ENCODE data around the gene LRIG1. TPM values are rescaled to one million over a fixed set of nuclear protein-coding genes. Genes with fewer than 3 reads are reported as not detected.
A peak's percentile ranks its signal among the peaks of the same experiment; 100 is the strongest.

LRIG1 gene
- total RNA-seq, 3 donors from 2014 or later = 42.0 to 63.0 (median 43.9) TPM

DNA sequence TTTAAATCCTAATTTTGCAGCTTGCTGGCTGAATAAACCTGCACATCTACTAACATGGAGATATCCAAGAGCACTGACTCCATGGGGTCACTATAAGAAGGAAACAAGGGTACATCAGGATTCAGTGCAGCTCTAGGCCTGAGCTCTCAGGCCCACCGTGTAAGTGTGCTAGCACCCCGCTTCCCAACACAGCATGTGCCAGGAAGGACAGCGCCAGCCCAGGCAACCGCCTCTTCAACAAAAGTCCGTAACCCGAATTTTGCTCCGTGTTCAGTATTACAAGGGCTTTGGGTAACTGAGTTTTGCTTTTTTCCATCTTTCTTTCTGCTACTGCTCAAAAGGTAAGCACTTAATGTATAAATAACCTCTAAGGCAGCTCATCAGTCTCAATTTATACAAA, 89.8 kb downstream of the LRIG1 start:
- ATAC-seq (no peak), DNase-seq (no peak)
- no peaks in the 10 kb centered on the region for H3K9me3 Mint-ChIP-seq
- peaks cover 44% of the 10 kb centered on the region for H3K36me3 Mint-ChIP-seq (ENCODE audit: insufficient read depth)
- no peaks in the 10 kb centered on the region for H3K27me3 Mint-ChIP-seq (ENCODE audit: low read depth)
- no peak overlapping the region for H3K4me3 Mint-ChIP-seq
- H3K4me1 Mint-ChIP-seq (ENCODE audit: low read depth) = no peaks in the 10 kb centered on the region

DNA sequence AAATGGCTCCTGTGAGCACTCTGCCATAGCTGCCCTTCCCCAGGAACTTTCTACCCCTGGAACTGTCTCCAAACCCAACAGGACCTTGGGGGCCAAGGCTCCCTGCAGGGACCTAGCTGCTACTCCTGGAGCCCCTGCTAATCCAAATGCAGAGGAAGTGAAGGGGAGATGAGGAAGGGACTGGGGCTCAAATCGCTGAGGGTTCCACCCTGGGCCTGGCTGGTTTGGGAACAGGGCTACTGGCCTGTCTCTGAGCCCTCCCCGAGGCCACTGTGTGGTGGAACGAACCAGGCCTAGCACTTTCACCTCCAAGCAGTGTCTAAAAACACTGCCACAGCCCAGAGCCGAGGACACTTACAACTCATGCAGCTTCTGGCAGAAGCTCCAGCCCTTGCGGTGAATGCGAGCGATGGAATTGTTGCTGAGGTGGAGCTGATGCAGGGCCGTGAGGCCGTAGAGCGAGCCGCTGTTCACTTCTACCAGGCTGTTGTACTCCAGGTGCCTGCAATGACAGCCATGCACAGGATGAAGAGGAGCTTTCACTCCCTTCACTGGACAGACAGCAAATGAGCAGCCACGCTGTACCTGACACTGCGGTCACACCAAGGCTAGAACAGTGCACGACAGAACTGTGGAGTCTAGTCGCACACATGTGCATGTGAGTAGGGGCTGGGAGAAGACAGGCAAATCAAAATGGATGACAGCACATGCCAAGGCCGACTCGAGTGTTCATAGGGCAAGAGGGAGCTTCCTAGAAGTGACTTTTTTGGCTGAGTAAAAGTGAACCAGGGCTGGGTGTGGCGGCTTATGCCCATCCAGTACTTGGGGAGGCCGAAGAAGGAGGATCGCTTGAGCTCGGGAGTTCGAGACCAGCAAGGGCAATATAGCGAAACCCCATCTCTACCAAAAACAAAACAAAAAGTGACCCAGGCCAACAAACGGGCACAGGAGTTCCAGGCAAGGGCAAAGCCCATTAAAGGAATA, 90.8 kb downstream of the LRIG1 start:
- peaks cover 48% of the 10 kb centered on the region for H3K36me3 Mint-ChIP-seq (ENCODE audit: insufficient read depth)
- ATAC-seq = no peak

GRCh38 chr3:66407611-66408218, 93.1 kb downstream of the LRIG1 start:
- peak; percentile 74 for DNase-seq
- ATAC-seq = peak; percentile 82 to 86
- Mint-ChIP-seq H3K27me3 (ENCODE audit: low read depth) (no peaks in the 10 kb centered on the region), H3K36me3 (ENCODE audit: insufficient read depth) (peaks cover 45% of the 10 kb centered on the region), H3K9me3 (no peaks in the 10 kb centered on the region), H3K4me1 (ENCODE audit: low read depth) (peaks cover 1% of the 10 kb centered on the region), H3K4me3 (no peak overlapping the region)

More for the DNA sequence above, 90.8 kb downstream of the LRIG1 start:
- Mint-ChIP-seq H3K4me1 (ENCODE audit: low read depth) (no peaks in the 10 kb centered on the region), H3K9me3 (no peaks in the 10 kb centered on the region), H3K4me3 (no peak overlapping the region), H3K27me3 (ENCODE audit: low read depth) (no peaks in the 10 kb centered on the region)
- no peak for DNase-seq

DNA sequence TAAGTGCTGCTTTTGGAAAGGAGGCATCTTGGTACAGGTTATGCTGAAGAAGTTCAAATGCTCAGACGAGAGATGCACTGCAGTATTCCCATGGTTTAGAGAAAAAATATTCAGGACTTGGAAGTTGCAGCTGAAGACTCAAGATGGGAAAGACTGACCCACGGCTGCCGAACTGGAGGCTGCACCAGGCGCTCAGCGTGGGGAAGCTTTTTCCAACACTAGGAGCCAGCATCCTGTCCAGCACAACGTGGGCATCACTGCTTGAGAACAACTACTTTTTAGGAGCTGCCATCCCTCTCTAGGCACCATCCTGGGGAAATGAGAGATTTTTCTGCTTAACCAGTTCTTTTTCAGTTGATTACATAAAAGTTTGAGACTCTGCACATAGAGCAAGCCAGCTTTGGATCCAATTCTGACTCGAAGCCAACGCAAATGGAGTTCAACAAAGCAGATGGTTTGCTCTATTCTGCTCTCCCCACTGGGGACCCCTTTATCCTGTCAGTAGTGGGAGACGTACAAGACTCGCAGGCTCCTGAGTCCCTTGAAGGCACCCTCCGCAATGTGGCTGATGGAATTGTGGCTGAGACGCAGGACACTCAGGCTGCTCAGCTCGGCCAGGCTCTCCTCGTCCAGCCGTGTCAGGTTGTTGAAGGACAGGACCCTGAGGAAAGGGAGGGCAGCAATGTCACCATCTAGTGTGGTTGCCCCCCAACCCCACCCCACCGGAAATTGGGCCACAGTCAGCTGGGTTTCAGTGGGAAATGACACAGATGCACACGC, 93.8 kb downstream of the LRIG1 start:
- no peak for DNase-seq
- peaks cover 1% of the 10 kb centered on the region for H3K4me1 Mint-ChIP-seq (ENCODE audit: low read depth)
- peaks cover 40% of the 10 kb centered on the region for H3K36me3 Mint-ChIP-seq (ENCODE audit: insufficient read depth)
- ATAC-seq = no peak
- H3K4me3 Mint-ChIP-seq = no peak overlapping the region
- no peaks in the 10 kb centered on the region for H3K9me3 Mint-ChIP-seq
- H3K27me3 Mint-ChIP-seq (ENCODE audit: low read depth) = no peaks in the 10 kb centered on the region

- peaks cover 1% of the 10 kb centered on the region for H3K4me1 Mint-ChIP-seq (ENCODE audit: low read depth)
Observed at GRCh38 chr3:66406163-66406562, 94.7 kb downstream of the LRIG1 start.

GRCh38 chr3:66405701-66406091, 95.1 kb downstream of the LRIG1 start:
- H3K4me3 Mint-ChIP-seq = no peak overlapping the region
- peaks cover 1% of the 10 kb centered on the region for H3K4me1 Mint-ChIP-seq (ENCODE audit: low read depth)
- H3K27me3 Mint-ChIP-seq (ENCODE audit: low read depth) = no peaks in the 10 kb centered on the region
- H3K9me3 Mint-ChIP-seq = no peaks in the 10 kb centered on the region
- peaks cover 32% of the 10 kb centered on the region for H3K36me3 Mint-ChIP-seq (ENCODE audit: insufficient read depth)
- ATAC-seq = no peak
- no peak for DNase-seq

More at GRCh38 chr3:66406163-66406562, 94.7 kb downstream of the LRIG1 start:
- no peaks in the 10 kb centered on the region for H3K9me3 Mint-ChIP-seq
- no peak for ATAC-seq
- H3K36me3 Mint-ChIP-seq (ENCODE audit: insufficient read depth) = peaks cover 33% of the 10 kb centered on the region
- H3K4me3 Mint-ChIP-seq = no peak overlapping the region
- no peaks in the 10 kb centered on the region for H3K27me3 Mint-ChIP-seq (ENCODE audit: low read depth)
- DNase-seq = no peak

DNA sequence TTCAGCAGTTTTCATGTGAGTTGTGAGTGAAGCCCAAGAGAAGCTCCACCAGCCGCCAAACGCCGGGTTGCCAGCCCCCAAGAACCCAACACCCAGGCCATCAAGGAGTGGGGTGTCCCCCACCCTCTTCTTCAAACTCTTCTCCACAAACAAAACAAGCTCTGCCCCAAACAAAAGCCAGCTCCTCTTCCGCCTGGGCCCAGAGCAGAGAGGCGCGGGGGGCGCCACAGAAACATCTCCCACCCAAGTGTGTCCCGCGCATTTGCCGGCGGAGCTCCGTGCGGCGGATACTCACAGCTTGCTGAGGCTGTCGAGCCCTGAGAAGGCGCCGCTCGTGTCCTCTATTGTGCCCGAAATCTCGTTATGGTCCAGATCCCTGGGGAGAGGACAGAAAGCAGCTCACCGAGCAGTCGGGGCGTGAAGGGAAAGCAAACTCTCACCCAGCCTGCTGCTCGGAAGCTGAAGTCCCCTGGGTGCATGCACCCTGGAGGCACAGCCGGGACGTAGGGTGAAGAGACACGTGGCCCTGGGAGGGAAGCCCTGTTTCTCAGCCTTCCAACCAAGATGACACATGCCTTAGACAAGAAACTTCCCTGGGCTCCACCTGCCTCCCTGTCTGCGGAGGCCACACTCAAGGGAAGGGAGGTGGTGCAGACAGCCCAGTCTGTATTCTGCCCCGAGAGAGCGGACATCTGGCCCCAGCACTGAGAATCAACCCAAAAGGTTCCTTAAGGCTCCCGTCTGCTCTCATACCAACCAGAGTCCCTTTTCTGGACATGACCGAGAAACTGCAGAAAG, 95.7 kb downstream of the LRIG1 start:
- Mint-ChIP-seq H3K9me3 (no peaks in the 10 kb centered on the region), H3K4me1 (ENCODE audit: low read depth) (peaks cover 1% of the 10 kb centered on the region), H3K27me3 (ENCODE audit: low read depth) (no peaks in the 10 kb centered on the region), H3K36me3 (ENCODE audit: insufficient read depth) (peaks cover 27% of the 10 kb centered on the region), H3K4me3 (no peak overlapping the region)
- ATAC-seq (no peak), DNase-seq (no peak)

DNA sequence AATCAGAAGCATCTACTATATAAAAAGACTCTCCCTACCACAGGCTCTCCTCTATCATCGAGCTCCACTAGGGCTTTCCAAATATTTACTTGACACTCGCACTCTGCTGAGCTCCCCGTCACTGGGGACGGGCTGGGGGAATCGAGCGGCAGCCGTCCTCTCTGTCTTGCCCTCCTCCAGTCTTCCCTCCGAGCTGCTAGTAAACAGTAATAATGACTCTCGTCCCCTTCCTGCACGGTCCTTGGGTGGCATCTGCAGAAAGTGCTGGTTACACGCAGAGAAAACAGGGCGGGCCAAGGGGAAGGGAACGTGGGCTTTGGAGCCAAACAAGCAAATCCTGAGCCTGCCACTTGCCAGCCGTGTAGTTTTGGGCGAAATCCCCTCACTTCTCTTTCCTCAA, 96.6 kb downstream of the LRIG1 start:
- no peak for DNase-seq
- Mint-ChIP-seq H3K4me1 (ENCODE audit: low read depth) (peaks cover 1% of the 10 kb centered on the region), H3K27me3 (ENCODE audit: low read depth) (no peaks in the 10 kb centered on the region), H3K4me3 (no peak overlapping the region), H3K9me3 (no peaks in the 10 kb centered on the region), H3K36me3 (ENCODE audit: insufficient read depth) (peaks cover 26% of the 10 kb centered on the region)
- no peak for ATAC-seq

DNA sequence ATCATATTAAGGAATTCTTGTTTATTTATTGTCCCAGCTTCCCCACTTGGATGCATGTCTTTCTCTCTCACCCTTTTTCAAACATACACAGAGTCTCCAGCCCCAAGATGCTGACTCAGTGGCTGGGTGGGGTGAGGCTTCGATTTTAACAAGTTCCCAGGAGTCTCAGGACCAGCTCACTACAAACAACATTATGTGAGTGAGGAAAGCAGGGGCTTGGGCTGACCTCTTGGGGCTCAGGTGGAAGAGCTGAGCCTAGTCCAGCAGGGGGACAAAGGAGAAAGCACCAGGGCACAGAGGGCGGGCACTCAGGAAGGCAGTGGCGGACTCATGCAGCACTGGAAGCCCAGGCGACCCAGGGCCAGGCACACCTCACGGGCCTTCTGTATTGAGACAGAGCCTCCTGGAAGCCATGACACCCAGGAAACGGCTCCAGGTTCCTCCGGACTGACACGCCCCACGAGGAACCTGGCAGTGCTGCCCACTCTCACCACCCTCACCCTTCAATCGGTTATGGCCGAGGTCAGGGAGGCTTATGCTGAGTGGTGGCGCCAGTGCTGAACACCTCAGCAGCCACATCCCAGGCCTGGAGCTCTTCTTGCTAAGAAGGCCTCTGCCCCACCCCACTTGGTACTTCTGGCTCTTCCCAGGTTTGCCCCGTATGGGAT, 97.4 kb downstream of the LRIG1 start:
- Mint-ChIP-seq H3K4me1 (ENCODE audit: low read depth) (peaks cover 1% of the 10 kb centered on the region), H3K27me3 (ENCODE audit: low read depth) (no peaks in the 10 kb centered on the region), H3K4me3 (no peak overlapping the region), H3K9me3 (no peaks in the 10 kb centered on the region), H3K36me3 (ENCODE audit: insufficient read depth) (peaks cover 25% of the 10 kb centered on the region)
- no peak for ATAC-seq
- DNase-seq = no peak

DNA sequence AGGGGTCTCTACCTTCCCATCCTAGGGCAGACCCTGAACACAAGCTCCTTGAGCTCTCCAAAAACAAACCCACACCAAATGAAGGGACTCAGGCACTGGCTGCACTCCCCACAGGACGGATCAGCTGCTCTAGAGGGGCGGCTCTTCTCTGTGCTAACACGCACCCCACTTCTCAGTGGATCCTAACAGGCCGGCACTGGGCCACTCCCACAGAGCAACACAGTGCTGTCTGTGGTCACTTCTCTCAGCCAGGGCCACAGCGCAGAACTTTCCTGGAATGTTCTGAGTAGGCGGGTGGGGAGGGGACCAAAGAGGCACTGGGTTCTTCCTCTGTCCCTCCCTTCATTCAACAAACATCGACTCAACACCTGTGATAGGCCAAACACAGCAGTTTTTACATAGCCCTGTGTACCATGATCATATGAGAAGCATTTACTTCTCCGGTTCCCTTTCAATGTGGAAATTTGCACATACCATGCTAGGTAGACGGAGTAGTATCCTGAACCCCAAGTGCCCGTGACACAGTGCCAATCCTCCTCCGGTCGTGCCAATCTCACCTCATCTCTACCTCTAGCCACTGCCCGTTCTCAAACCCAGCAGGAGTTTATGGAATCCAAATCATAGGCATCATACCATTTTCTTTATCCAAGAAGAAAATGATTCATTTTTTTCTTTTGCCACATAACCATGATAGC, 98.1 kb downstream of the LRIG1 start:
- Mint-ChIP-seq H3K27me3 (ENCODE audit: low read depth) (no peaks in the 10 kb centered on the region), H3K36me3 (ENCODE audit: insufficient read depth) (peaks cover 30% of the 10 kb centered on the region), H3K4me1 (ENCODE audit: low read depth) (peaks cover 1% of the 10 kb centered on the region), H3K4me3 (no peak overlapping the region), H3K9me3 (no peaks in the 10 kb centered on the region)
- ATAC-seq (no peak), DNase-seq (no peak)

DNA sequence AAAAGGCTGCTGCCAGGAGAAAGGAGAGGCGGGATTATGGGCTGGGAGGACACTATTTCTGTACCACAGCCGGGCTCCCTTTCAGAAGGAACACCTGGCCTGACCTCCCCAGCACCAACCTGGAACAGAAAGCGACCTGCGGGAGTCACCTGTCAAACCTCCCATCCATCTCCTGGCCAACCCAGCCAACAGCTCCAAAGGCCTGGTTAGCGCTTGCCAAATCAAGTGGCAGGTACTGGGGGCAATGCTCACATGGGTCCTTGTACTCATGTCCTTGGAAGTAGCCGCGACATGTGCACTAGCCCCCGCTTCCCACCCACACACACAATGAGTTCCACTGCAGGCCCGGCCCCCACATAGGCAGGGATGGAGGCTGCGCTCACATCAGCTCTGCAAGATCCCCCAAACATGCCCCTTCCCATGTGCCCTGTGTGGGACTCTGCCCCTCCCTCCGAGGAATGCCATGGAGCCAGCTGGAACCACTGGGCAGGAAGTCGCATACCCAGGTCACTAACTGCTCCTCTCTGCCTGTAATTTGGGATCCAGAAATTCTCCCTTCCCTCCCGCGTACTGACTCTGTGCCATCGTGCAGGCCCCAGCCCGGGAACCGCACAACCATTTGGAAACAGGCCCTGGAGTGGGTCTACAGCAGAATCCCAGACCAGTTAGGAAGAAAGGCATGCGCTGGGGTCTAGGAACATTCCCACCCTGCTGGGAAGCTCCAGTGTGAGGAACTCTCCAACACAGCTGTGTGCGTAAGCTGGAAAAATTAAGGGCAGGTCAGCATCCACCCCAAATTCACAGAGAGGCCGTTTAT, 98.9 kb downstream of the LRIG1 start:
- peaks cover 1% of the 10 kb centered on the region for H3K4me1 Mint-ChIP-seq (ENCODE audit: low read depth)
- ATAC-seq (no peak), DNase-seq (no peak)
- no peaks in the 10 kb centered on the region for H3K27me3 Mint-ChIP-seq (ENCODE audit: low read depth)
- peaks cover 29% of the 10 kb centered on the region for H3K36me3 Mint-ChIP-seq (ENCODE audit: insufficient read depth)
- no peak overlapping the region for H3K4me3 Mint-ChIP-seq
- no peaks in the 10 kb centered on the region for H3K9me3 Mint-ChIP-seq

DNA sequence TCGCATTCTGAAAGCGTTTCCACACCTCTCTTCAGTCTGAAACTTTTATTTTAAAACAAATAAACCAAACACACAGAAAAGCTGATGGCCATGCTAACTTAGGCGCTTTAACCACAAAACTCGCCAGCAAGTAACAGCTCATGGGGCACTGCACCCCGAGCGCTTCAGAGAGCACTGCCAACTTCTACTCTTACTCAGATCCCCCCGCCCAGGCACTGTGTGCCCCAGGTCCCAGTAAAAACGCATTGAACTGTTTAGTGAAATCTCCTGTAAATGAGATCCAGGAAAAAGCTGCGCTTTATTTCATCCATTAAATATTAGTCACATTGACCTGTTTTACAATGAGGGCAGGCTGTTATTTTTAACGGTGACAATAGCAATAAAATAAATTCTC, 99.7 kb downstream of the LRIG1 start:
- peaks cover 1% of the 10 kb centered on the region for H3K4me1 Mint-ChIP-seq (ENCODE audit: low read depth)
- no peak for ATAC-seq
- no peaks in the 10 kb centered on the region for H3K27me3 Mint-ChIP-seq (ENCODE audit: low read depth)

More for the DNA sequence above, 99.7 kb downstream of the LRIG1 start:
- Mint-ChIP-seq H3K9me3 (no peaks in the 10 kb centered on the region), H3K36me3 (ENCODE audit: insufficient read depth) (peaks cover 31% of the 10 kb centered on the region), H3K4me3 (no peak overlapping the region)
- no peak for DNase-seq
